A673 (cell line): ENCODE measurements around the gene IVL. TPM values are rescaled to one million over a fixed set of nuclear protein-coding genes. Genes with fewer than 3 reads are reported as not detected.

Experiments
- BruUV-seq: library from RNA; stranded (reverse); fragments of 400-500 nt; replicated peaks from 2 replicates; lab custom pipeline; 2021; lab: Mats Ljungman, UMichigan
- CTCF ChIA-PET: fragments of 300-600 bp; sonication (Branson Sonifier 250); formaldehyde crosslinking; loops from one replicate; lab custom pipeline; 2022; ENCODE audit warnings: antibody characterized with exemption; lab: Charles Lee
- POLR2A ChIA-PET: fragments of 300-600 bp; sonication (Branson Sonifier 250); formaldehyde crosslinking; loops from one replicate; lab custom pipeline; 2022; ENCODE audit warnings: antibody characterized with exemption; ENCODE audit not compliant: low non-redundant PET; lab: Charles Lee
- DNase-seq: peaks from one replicate; pipeline ENCODE4 v3.0.0-alpha.2; 2015; ENCODE audit warnings: low spot score
- H3K27ac ChIP-seq: fragments of 200-600 bp; sonication (generic); 2 replicates; pipeline ENCODE4 v1.5.1; 2016; ENCODE audit warnings: mixed run types, low read depth, mild to moderate bottlenecking, mixed read lengths, antibody characterized with exemption, low read length; ENCODE audit not compliant: poor library complexity, severe bottlenecking
- H3K27me3 ChIP-seq: fragments of 200-600 bp; sonication (generic); replicated peaks from 2 replicates; pipeline ENCODE4 v1.6.1; 2017; ENCODE audit warnings: mixed run types, low read depth, mild to moderate bottlenecking, mixed read lengths, antibody characterized with exemption, low read length; ENCODE audit not compliant: insufficient read depth, poor library complexity
- H3K36me3 ChIP-seq: fragments of 200-600 bp; sonication (generic); 2 replicates; pipeline ENCODE4 v1.6.1; 2016; ENCODE audit warnings: mixed run types, mild to moderate bottlenecking, mixed read lengths, antibody characterized with exemption, low read length; ENCODE audit not compliant: insufficient read depth, poor library complexity, severe bottlenecking
- H3K4me1 ChIP-seq: fragments of 200-600 bp; sonication (generic); 2 replicates; pipeline ENCODE4 v1.6.1; 2017; ENCODE audit warnings: mixed run types, mild to moderate bottlenecking, mixed read lengths, antibody characterized with exemption, low read length; ENCODE audit not compliant: insufficient read depth, poor library complexity, severe bottlenecking
- H3K4me3 ChIP-seq: fragments of 200-600 bp; sonication (generic); 2 replicates; pipeline ENCODE4 v1.5.1; 2016; ENCODE audit warnings: low read depth, mixed run types, mild to moderate bottlenecking, mixed read lengths, low read length; ENCODE audit not compliant: poor library complexity, severe bottlenecking
- H3K9me3 ChIP-seq: fragments of 200-600 bp; sonication (generic); 2 replicates; pipeline ENCODE4 v1.6.1; 2016; ENCODE audit warnings: mixed run types, low read depth, mild to moderate bottlenecking, mixed read lengths, antibody characterized with exemption, low read length; ENCODE audit not compliant: poor library complexity, severe bottlenecking
- EZH2 ChIP-seq: fragments of 200-600 bp; sonication (generic); IDR thresholded peaks from 2 replicates; pipeline ENCODE4 v1.6.1; 2017; ENCODE audit warnings: borderline replicate concordance, low read depth, mild to moderate bottlenecking, mixed read lengths, antibody characterized with exemption, low read length; ENCODE audit not compliant: poor library complexity, severe bottlenecking
- intact Hi-C: fragments of 100-400 bp; cut with micrococcal nuclease; formaldehyde crosslinking; loops from one replicate; pipeline ENCODE4 v1.10.0; 2022; ENCODE audit not compliant: unreplicated experiment
- total RNA-seq: library from RNA; stranded (reverse); gene quantifications from 2 replicates; pipeline ENCODE4 v1.2.3, GENCODE V29; 2021
- TF ChIP-seq, protein P1 (sequence below): fragments of 300-800, 200-600 bp; sonication (generic); conservative IDR thresholded peaks from 2 replicates; pipeline ENCODE4 v1.5.1; 2017; ENCODE audit warnings: low read depth, mild to moderate bottlenecking, antibody characterized with exemption, low read length, moderate library complexity, mixed read lengths

Gene IVL
- total RNA-seq, 1 experiment from 2014 or later = not detected

GRCh38 chr1:152940614-152941013 lies 32.3 kb downstream of the IVL start:
- BruUV-seq = no TSS peak
- H3K4me3 ChIP-seq = no peak overlapping the region
- ChIA-PET CTCF (no interaction called here), POLR2A (no interaction called here)
- H3K27ac ChIP-seq = no peak overlapping the region
- H3K9me3 ChIP-seq = no peaks in the 10 kb centered on the region
- TF ChIP-seq EZH2 = no peak
- TF ChIP-seq, protein P1, sequence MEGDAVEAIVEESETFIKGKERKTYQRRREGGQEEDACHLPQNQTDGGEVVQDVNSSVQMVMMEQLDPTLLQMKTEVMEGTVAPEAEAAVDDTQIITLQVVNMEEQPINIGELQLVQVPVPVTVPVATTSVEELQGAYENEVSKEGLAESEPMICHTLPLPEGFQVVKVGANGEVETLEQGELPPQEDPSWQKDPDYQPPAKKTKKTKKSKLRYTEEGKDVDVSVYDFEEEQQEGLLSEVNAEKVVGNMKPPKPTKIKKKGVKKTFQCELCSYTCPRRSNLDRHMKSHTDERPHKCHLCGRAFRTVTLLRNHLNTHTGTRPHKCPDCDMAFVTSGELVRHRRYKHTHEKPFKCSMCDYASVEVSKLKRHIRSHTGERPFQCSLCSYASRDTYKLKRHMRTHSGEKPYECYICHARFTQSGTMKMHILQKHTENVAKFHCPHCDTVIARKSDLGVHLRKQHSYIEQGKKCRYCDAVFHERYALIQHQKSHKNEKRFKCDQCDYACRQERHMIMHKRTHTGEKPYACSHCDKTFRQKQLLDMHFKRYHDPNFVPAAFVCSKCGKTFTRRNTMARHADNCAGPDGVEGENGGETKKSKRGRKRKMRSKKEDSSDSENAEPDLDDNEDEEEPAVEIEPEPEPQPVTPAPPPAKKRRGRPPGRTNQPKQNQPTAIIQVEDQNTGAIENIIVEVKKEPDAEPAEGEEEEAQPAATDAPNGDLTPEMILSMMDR = no peak
- H3K27me3 ChIP-seq = no peaks in the 10 kb centered on the region
- intact Hi-C loops = no loop called here
- no peaks in the 10 kb centered on the region for H3K4me1 ChIP-seq
- no peaks in the 10 kb centered on the region for H3K36me3 ChIP-seq
- no peak for DNase-seq

- CTCF ChIA-PET = no interaction called here
Measured at GRCh38 chr1:152941037-152941711, 32.8 kb downstream of the IVL start.

GRCh38 chr1:152942161-152942560 lies 33.8 kb downstream of the IVL start:
- TF ChIP-seq, protein P1 = no peak
- no peak for TF ChIP-seq EZH2
- ChIA-PET CTCF (no interaction called here), POLR2A (no interaction called here)
- Histone ChIP-seq H3K4me3 (no peak overlapping the region), H3K4me1 (no peaks in the 10 kb centered on the region), H3K36me3 (no peaks in the 10 kb centered on the region), H3K27ac (no peak overlapping the region), H3K9me3 (no peaks in the 10 kb centered on the region), H3K27me3 (peaks cover 1% of the 10 kb centered on the region)
- DNase-seq = no peak
- intact Hi-C loops = no loop called here
- BruUV-seq = no TSS peak

More at GRCh38 chr1:152941037-152941711, 32.8 kb downstream of the IVL start:
- no TSS peak for BruUV-seq
- no peaks in the 10 kb centered on the region for H3K4me1 ChIP-seq
- no peaks in the 10 kb centered on the region for H3K36me3 ChIP-seq
- intact Hi-C loops = no loop called here
- DNase-seq = no peak
- no peak for TF ChIP-seq EZH2
- TF ChIP-seq, protein P1 = no peak
- POLR2A ChIA-PET = no interaction called here
- no peaks in the 10 kb centered on the region for H3K9me3 ChIP-seq
- H3K27ac ChIP-seq = no peak overlapping the region
- no peak overlapping the region for H3K4me3 ChIP-seq
- H3K27me3 ChIP-seq = no peaks in the 10 kb centered on the region
